Prostate gland (tissue), 2 donors: ENCODE measurements around the gene CERS3.

Experiments used
- CTCF ChIP-seq, 4 experiments: fragments of 200-600 bp in 2 of 4; fragments of 450-650 bp in 2 of 4; sonication (generic) in 2 of 4; IDR thresholded peaks; 1 replicate in 3 of 4; 2 replicates in 1 of 4; pipeline ENCODE4 v1.5.1; 2016 to 2019; ENCODE audit warnings: antibody characterized with exemption in 4 of 4, mild to moderate bottlenecking in 2 of 4, moderate library complexity in 2 of 4
- POLR2A ChIP-seq: fragments of 450-650 bp; IDR thresholded peaks from one replicate; pipeline ENCODE4 v1.6.1; 2016; ENCODE audit warnings: antibody characterized with exemption, mild to moderate bottlenecking

GRCh38 chr15:100502651-100503050 is 26.1 kb downstream of the CERS3 start:
- no peak for TF ChIP-seq CTCF (IDR thresholded peaks at IDR 0.05)
- no peak for TF ChIP-seq POLR2A
